Fibroblast of villous mesenchyme (primary cell): Measurements from ENCODE around the gene MAGI2. TPM values are rescaled to one million over a fixed set of nuclear protein-coding genes. Genes with fewer than 3 reads are reported as not detected.
"Not testable (repeated sequence)": the region's sequence is repeated elsewhere in the genome, so short reads cannot be mapped to it uniquely, and the experiment has no call there.

Source experiments
- DNase-seq: peaks from one replicate; pipeline ENCODE4 v3.0.0-alpha.2; 2010; ENCODE audit warnings: low read depth
- H3K4me3 ChIP-seq: 2 replicates; pipeline ENCODE4 v1.5.1; 2011; ENCODE audit warnings: low read depth, mild to moderate bottlenecking, low read length
- CTCF ChIP-seq: IDR thresholded peaks from 2 replicates; pipeline ENCODE4 v1.5.1; 2012; ENCODE audit warnings: low read depth, mild to moderate bottlenecking, low read length; ENCODE audit not compliant: insufficient read depth
- total RNA-seq: library from RNA; depleted of rRNA; stranded (reverse); fragments of >200 nt; gene quantifications from 2 replicates; pipeline ENCODE4 v1.2.3, GENCODE V29; 2012

MAGI2 gene
- total RNA-seq, 1 donor: 24.6 TPM

GRCh38 chr7:78529392-78529791, 924.1 kb downstream of the MAGI2 start:
- H3K4me3 ChIP-seq: no peak overlapping the region
- DNase-seq: no peak

GRCh38 chr7:78528964-78529363, 924.5 kb downstream of the MAGI2 start:
- H3K4me3 ChIP-seq: no peak overlapping the region
- no peak for TF ChIP-seq CTCF
- no peak for DNase-seq

More at GRCh38 chr7:78529392-78529791, 924.1 kb downstream of the MAGI2 start:
- no peak for TF ChIP-seq CTCF

- TF ChIP-seq CTCF: no peak
- DNase-seq: no peak
- no peak overlapping the region for H3K4me3 ChIP-seq
Measured at GRCh38 chr7:78523930-78524329, 929.5 kb downstream of the MAGI2 start.

- no peak for TF ChIP-seq CTCF
- no peak overlapping the region for H3K4me3 ChIP-seq
- DNase-seq: no peak
Measured at GRCh38 chr7:78521961-78522360, 931.5 kb downstream of the MAGI2 start.

GRCh38 chr7:78516450-78516849, 937.0 kb downstream of the MAGI2 start:
- H3K4me3 ChIP-seq: no peak overlapping the region
- no peak for TF ChIP-seq CTCF
- DNase-seq: no peak

GRCh38 chr7:78514634-78515033, 938.8 kb downstream of the MAGI2 start:
- no peak for DNase-seq
- H3K4me3 ChIP-seq: no peak overlapping the region
- TF ChIP-seq CTCF: no peak

- TF ChIP-seq CTCF: peak; percentile 87
Measured at GRCh38 chr7:78510580-78511188, 942.8 kb downstream of the MAGI2 start.

GRCh38 chr7:78503301-78503700, 950.2 kb downstream of the MAGI2 start:
- DNase-seq, H3K4me3 ChIP-seq: not testable (repeated sequence)

More at GRCh38 chr7:78510580-78511188, 942.8 kb downstream of the MAGI2 start:
- peak; percentile 42 for DNase-seq
- no peak overlapping the region for H3K4me3 ChIP-seq
